HG03064 (cell line): ENCODE results near the gene RABGAP1.
A peak's percentile ranks its signal among the peaks of the same experiment; 100 is the strongest.
"Not testable (repeated sequence)": the region's sequence is repeated elsewhere in the genome, so short reads cannot be mapped to it uniquely, and the experiment has no call there.

Experiments used
- ATAC-seq: cut with Tn5 transposase; IDR thresholded peaks from one replicate; pipeline ENCODE4 v1.9.1; 2021; ENCODE audit warnings: low read depth; ENCODE audit not compliant: unreplicated experiment

RABGAP1 gene

GRCh38 chr9:122940749-122941581 lies at the start of gene RABGAP1:
RABGAP1 (plus strand) TSS chr9:122941020; CDS start chr9:122957060, 16,040 bp downstream.
- ATAC-seq = peak; percentile 92

- ATAC-seq = no peak
These were observed 42.9 kb upstream of the RABGAP1 start for GRCh38 chr9:122897969-122898368.

- ATAC-seq = no peak
These were observed 40.0 kb upstream of the RABGAP1 start for GRCh38 chr9:122900791-122901190.

- ATAC-seq = peak; percentile 23
These were observed 36.4 kb upstream of the RABGAP1 start for GRCh38 chr9:122904466-122904822.

- peak; percentile 80 for ATAC-seq
These were observed 35.8 kb upstream of the RABGAP1 start, which contains the start of gene RC3H2 for GRCh38 chr9:122904823-122905710. RC3H2 (minus strand) TSS chr9:122905359; CDS start chr9:122897509, 7,850 bp downstream.

- ATAC-seq = not testable (repeated sequence)
These were observed 34.7 kb upstream of the RABGAP1 start for GRCh38 chr9:122906122-122906521.

- no peak for ATAC-seq
These were observed 28.2 kb upstream of the RABGAP1 start for GRCh38 chr9:122912671-122912963.

GRCh38 chr9:122912964-122913673 lies 27.7 kb upstream of the RABGAP1 start, which contains the start of gene ZBTB6:
ZBTB6 (minus strand) TSS chr9:122913323; CDS start chr9:122912072, 1,251 bp downstream.
- ATAC-seq = peak; percentile 98

- no peak for ATAC-seq
These were observed 22.5 kb upstream of the RABGAP1 start for GRCh38 chr9:122918310-122918709.

GRCh38 chr9:122922713-122923112 lies 18.1 kb upstream of the RABGAP1 start:
- ATAC-seq = no peak

- no peak for ATAC-seq
These were observed 16.9 kb upstream of the RABGAP1 start for GRCh38 chr9:122923947-122924346.

- ATAC-seq = no peak
These were observed 10.9 kb upstream of the RABGAP1 start for GRCh38 chr9:122929796-122930354.

- ATAC-seq = no peak
These were observed 10.1 kb upstream of the RABGAP1 start for GRCh38 chr9:122930541-122931225.

- peak; percentile 89 for ATAC-seq
These were observed 9.3 kb upstream of the RABGAP1 start, which contains the start of gene ZBTB26 for GRCh38 chr9:122931226-122932121. ZBTB26 (minus strand) TSS chr9:122931512; CDS start chr9:122919934, 11,578 bp downstream.

GRCh38 chr9:122936464-122936863 lies 4.4 kb upstream of the RABGAP1 start:
- no peak for ATAC-seq

- ATAC-seq = no peak
These were observed 3.9 kb upstream of the RABGAP1 start for GRCh38 chr9:122936883-122937282.

- no peak for ATAC-seq
These were observed 1.2 kb upstream of the RABGAP1 start for GRCh38 chr9:122939601-122940000.

- no peak for ATAC-seq
These were observed 419 bp upstream of the RABGAP1 start for GRCh38 chr9:122940454-122940748.
